B cell (primary cell): ENCODE results near the gene CARD8. TPM values are rescaled to one million over a fixed set of nuclear protein-coding genes. Genes with fewer than 3 reads are reported as not detected.

Experiments used
- ATAC-seq: fragments of 200-7000 bp; cut with Tn5 transposase; one replicate; pipeline ENCODE4 v1.10.0; 2021; ENCODE audit warnings: low read depth, mild to moderate bottlenecking, moderate number of reproducible peaks, moderate library complexity
- CTCF ChIA-PET: fragments of 350-600 bp; sonication (Branson Sonifier 250); formaldehyde crosslinking; loops from one replicate; lab custom pipeline; 2021; ENCODE audit warnings: antibody characterized with exemption, inconsistent platforms; lab: Charles Lee
- POLR2A ChIA-PET: fragments of 350-600 bp; sonication (Branson Sonifier 250); formaldehyde crosslinking; loops from one replicate; lab custom pipeline; 2021; ENCODE audit warnings: antibody characterized with exemption; lab: Charles Lee
- DNase-seq: peaks from one replicate; pipeline ENCODE4 v3.0.0; 2013
- H2AFZ ChIP-seq: 2 replicates; pipeline ENCODE4 v1.6.1; 2012; ENCODE audit warnings: mild to moderate bottlenecking, low read depth, low read length; ENCODE audit not compliant: insufficient read depth, poor library complexity, severe bottlenecking
- H3K27ac ChIP-seq, 2 donors: 1 replicate in 1 of 2; 2 replicates in 1 of 2; pipeline ENCODE4 v1.5.1; 2012 to 2013; ENCODE audit warnings: low read length in 2 of 2, mild to moderate bottlenecking in 2 of 2, moderate library complexity in 1 of 2
- H3K27me3 ChIP-seq, 4 experiments: fragments of 200-600 bp in 1 of 4; sonication (generic) in 1 of 4; replicated peaks in 1 of 4; 1 replicate in 2 of 4; 2 replicates in 2 of 4; pipeline versions ENCODE4 v1.6.1 to v1.7.0; 2013 to 2016; ENCODE audit warnings: low read length in 3 of 4, mild to moderate bottlenecking in 2 of 4, mixed read lengths in 1 of 4, moderate library complexity in 1 of 4; ENCODE audit not compliant: insufficient read depth in 4 of 4, control insufficient read depth in 3 of 4; ENCODE audit errors: control extremely low read depth in 1 of 4
- H3K36me3 ChIP-seq, 2 experiments: replicated peaks in 1 of 2; 1 replicate in 1 of 2; 2 replicates in 1 of 2; pipeline versions ENCODE4 v1.6.1 to v1.7.1; 2013; ENCODE audit warnings: low read length in 1 of 2; ENCODE audit not compliant: insufficient read depth in 2 of 2, control insufficient read depth in 1 of 2; ENCODE audit errors: control extremely low read depth in 1 of 2, extremely low read depth in 1 of 2
- H3K4me1 ChIP-seq, 2 donors: fragments of 200-600 bp in 1 of 2; sonication (generic) in 1 of 2; 1 replicate in 1 of 2; 2 replicates in 1 of 2; pipeline versions ENCODE4 v1.5.1 to v1.6.1; 2013 to 2017; ENCODE audit warnings: low read length in 2 of 2; ENCODE audit not compliant: control insufficient read depth in 2 of 2, insufficient read depth in 2 of 2
- H3K4me2 ChIP-seq: replicated peaks from 2 replicates; pipeline ENCODE3; 2012; ENCODE audit warnings: mild to moderate bottlenecking, low read depth, low read length; ENCODE audit not compliant: poor library complexity, severe bottlenecking
- H3K4me3 ChIP-seq, 5 experiments: fragments of 200-600 bp in 1 of 5; sonication (generic) in 1 of 5; 1 replicate in 3 of 5; 2 replicates in 2 of 5; pipeline versions ENCODE4 v1.5.1 to v1.7.0; 2011 to 2016; ENCODE audit warnings: low read length in 4 of 5, mild to moderate bottlenecking in 4 of 5, low read depth in 2 of 5, control low read depth in 1 of 5, moderate library complexity in 1 of 5; ENCODE audit not compliant: insufficient read depth in 1 of 5; ENCODE audit errors: control extremely low read depth in 1 of 5, extremely low read depth in 1 of 5
- H3K79me2 ChIP-seq: fragments of 200-600 bp; sonication (generic); one replicate; pipeline ENCODE4 v1.6.0; 2016; ENCODE audit warnings: low read length; ENCODE audit not compliant: control insufficient read depth, insufficient read depth
- H3K9ac ChIP-seq: fragments of 200-600 bp; sonication (generic); 2 replicates; pipeline ENCODE4 v1.6.1; 2017; ENCODE audit warnings: mild to moderate bottlenecking, low read length, moderate library complexity
- H3K9me3 ChIP-seq, 3 donors: one replicate each; pipeline versions ENCODE4 v1.6.1 to v1.7.1; 2013; ENCODE audit warnings: low read length in 2 of 3; ENCODE audit not compliant: control insufficient read depth in 2 of 3, insufficient read depth in 1 of 3; ENCODE audit errors: control extremely low read depth in 1 of 3
- H4K20me1 ChIP-seq: 2 replicates; pipeline ENCODE4 v1.6.0; 2012; ENCODE audit warnings: mild to moderate bottlenecking, low read length; ENCODE audit not compliant: insufficient read depth, control insufficient read depth, poor library complexity, severe bottlenecking
- H3K27ac Mint-ChIP-seq: one replicate; pipeline ENCODE4 v1.8.0; 2021; ENCODE audit warnings: mixed read lengths
- H3K27me3 Mint-ChIP-seq: one replicate; pipeline ENCODE4 v1.8.0; 2021; ENCODE audit warnings: mixed read lengths
- H3K4me1 Mint-ChIP-seq: one replicate; pipeline ENCODE4 v1.8.0; 2021; ENCODE audit warnings: mixed read lengths
- H3K4me3 Mint-ChIP-seq: one replicate; pipeline ENCODE4 v1.8.0; 2021; ENCODE audit warnings: mixed read lengths
- H3K9me3 Mint-ChIP-seq: one replicate; pipeline ENCODE4 v1.8.0; 2022; ENCODE audit warnings: mixed read lengths; ENCODE audit not compliant: insufficient read depth
- EZH2 ChIP-seq: IDR thresholded peaks from 2 replicates; pipeline ENCODE4 v1.6.1; 2012; ENCODE audit warnings: borderline replicate concordance, low read depth, mild to moderate bottlenecking, moderate library complexity, low read length; ENCODE audit not compliant: insufficient read depth, poor library complexity, severe bottlenecking
- WGBS: methylation state at CpG from one replicate; pipeline ENCODE4 v1.1.5; 2013; ENCODE audit warnings: missing lambda C conversion rate; ENCODE audit not compliant: insufficient coverage; 5-methylcytosine and 5-hydroxymethylcytosine counted together
- intact Hi-C: fragments of 100-400 bp; cut with micrococcal nuclease; formaldehyde crosslinking; loops from one replicate; pipeline ENCODE4 v1.10.0; 2022
- polyA plus RNA-seq: library from polyadenylated mRNA; depleted of rRNA; stranded (reverse); fragments of >200 nt; gene quantifications from 2 replicates; pipeline ENCODE4 v1.2.3, GENCODE V29; 2012
- total RNA-seq, 2 donors: library from RNA; stranded (reverse); fragments of 120-200 nt in 1 of 2; gene quantifications; 1 replicate in 1 of 2; 2 replicates in 1 of 2; pipeline versions ENCODE4 v1.2.3 to v1.2.4, GENCODE V29; 2013 to 2022
- TF ChIP-seq, protein P1 (sequence below): fragments of 200-600 bp; IDR thresholded peaks from one replicate; pipeline ENCODE4 v1.8.0; 2022; ENCODE audit warnings: antibody characterized with exemption, mild to moderate bottlenecking

Gene CARD8
- total and polyA plus RNA-seq, 2 donors (not counting 1 experiment from before 2014, with no cell fraction given) = 92.0 to 161 TPM

DNA sequence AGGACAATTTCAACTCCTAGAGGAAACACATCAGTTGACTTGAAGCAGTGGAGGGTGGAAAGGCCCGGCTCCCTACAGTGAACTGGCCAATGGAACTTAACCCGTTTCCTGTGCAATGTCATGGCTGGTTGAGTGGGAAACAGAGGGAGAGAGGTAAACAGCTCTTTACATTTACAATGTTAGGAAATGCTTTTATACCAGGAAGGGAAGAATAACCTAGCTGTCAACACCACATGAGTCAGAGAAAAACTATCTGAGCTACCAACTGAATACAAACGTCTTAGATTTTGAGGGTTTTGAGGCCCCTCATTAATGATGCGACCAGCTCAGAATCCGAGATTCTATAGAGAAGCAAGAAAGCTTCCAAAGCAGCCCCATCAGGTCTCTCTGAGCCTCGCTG lies 36.7 kb downstream of the CARD8 start:
- ChIA-PET CTCF (no interaction called here), POLR2A (interaction anchor here (0.6 kb wide), 1 partner anchor 741 kb away, joined by 3 read pairs; no protein-coding TSS in a partner anchor)
- Histone ChIP-seq H3K4me1 (no peaks in the 10 kb centered on the region), H4K20me1 (no peaks in the 10 kb centered on the region), H3K36me3 (peaks cover 10 to 48% of the 10 kb centered on the region in 2 experiments), H3K4me3 (no peak overlapping the region), H3K79me2 (no peaks in the 10 kb centered on the region), H3K27me3 (no peaks in the 10 kb centered on the region), H3K4me2 (no peak overlapping the region), H3K9me3 (no peaks in the 10 kb centered on the region), H3K9ac (no peak overlapping the region), H3K27ac (no peak overlapping the region), H2AFZ (no peak overlapping the region)
- no peaks in the 10 kb centered on the region for H3K4me1 Mint-ChIP-seq
- intact Hi-C loops = no loop called here
- no peak overlapping the region for H3K27ac Mint-ChIP-seq
- WGBS = 97% methylated on average over 3 of the region's 6 CpGs
- no peaks in the 10 kb centered on the region for H3K27me3 Mint-ChIP-seq
- H3K9me3 Mint-ChIP-seq = no peaks in the 10 kb centered on the region
- TF ChIP-seq, protein P1, sequence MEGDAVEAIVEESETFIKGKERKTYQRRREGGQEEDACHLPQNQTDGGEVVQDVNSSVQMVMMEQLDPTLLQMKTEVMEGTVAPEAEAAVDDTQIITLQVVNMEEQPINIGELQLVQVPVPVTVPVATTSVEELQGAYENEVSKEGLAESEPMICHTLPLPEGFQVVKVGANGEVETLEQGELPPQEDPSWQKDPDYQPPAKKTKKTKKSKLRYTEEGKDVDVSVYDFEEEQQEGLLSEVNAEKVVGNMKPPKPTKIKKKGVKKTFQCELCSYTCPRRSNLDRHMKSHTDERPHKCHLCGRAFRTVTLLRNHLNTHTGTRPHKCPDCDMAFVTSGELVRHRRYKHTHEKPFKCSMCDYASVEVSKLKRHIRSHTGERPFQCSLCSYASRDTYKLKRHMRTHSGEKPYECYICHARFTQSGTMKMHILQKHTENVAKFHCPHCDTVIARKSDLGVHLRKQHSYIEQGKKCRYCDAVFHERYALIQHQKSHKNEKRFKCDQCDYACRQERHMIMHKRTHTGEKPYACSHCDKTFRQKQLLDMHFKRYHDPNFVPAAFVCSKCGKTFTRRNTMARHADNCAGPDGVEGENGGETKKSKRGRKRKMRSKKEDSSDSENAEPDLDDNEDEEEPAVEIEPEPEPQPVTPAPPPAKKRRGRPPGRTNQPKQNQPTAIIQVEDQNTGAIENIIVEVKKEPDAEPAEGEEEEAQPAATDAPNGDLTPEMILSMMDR = no peak
- TF ChIP-seq EZH2 = no peak
- DNase-seq (no peak), ATAC-seq (no peak)
- no peak overlapping the region for H3K4me3 Mint-ChIP-seq

DNA sequence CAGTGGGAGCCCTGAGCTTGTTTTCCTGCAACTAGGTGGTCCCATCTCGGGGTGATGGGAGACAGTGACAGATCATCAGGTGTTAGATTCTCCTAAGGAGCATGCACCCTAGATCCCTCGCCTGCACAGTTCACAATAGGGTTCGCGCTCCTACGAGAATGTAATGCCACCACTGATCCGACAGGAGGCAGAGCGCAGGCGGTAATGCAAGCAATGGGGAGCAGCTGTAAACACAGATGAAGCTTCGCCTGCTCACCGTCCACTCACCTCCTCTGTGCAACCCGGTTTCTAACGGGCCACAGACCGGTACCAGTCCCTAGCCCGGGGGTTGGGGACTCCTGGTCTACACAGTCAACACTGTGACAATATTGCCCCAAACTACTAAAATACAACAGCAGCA lies 38.8 kb downstream of the CARD8 start:
- Mint-ChIP-seq H3K4me1 (no peaks in the 10 kb centered on the region), H3K27ac (no peak overlapping the region), H3K4me3 (no peak overlapping the region), H3K9me3 (no peaks in the 10 kb centered on the region), H3K27me3 (no peaks in the 10 kb centered on the region)
- no peak overlapping the region for H3K27ac ChIP-seq
- H3K36me3 ChIP-seq = peaks cover 11 to 59% of the 10 kb centered on the region in 2 experiments
- no peak overlapping the region for H2AFZ ChIP-seq
- no peaks in the 10 kb centered on the region for H3K27me3 ChIP-seq
- ATAC-seq = no peak
- no peak overlapping the region for H3K9ac ChIP-seq
- H3K79me2 ChIP-seq = no peaks in the 10 kb centered on the region
- H3K4me1 ChIP-seq = no peaks in the 10 kb centered on the region
- no peaks in the 10 kb centered on the region for H4K20me1 ChIP-seq
- no peak for DNase-seq
- no peak overlapping the region for H3K4me2 ChIP-seq
- 98% methylated on average over 14 of the region's 14 CpGs for WGBS
- intact Hi-C loops = no loop called here
- H3K4me3 ChIP-seq = no peak overlapping the region
- TF ChIP-seq EZH2 = no peak
- TF ChIP-seq, protein P1 = no peak
- no peaks in the 10 kb centered on the region for H3K9me3 ChIP-seq
- CTCF ChIA-PET = no interaction called here
- POLR2A ChIA-PET = no interaction called here
